Activated CD8-positive, alpha-beta memory T cell treated with anti-CD3 and anti-CD28 coated beads for 24 hours (primary cell): ENCODE data around the gene TRIP4.
"Not testable (repeated sequence)": the region's sequence is repeated elsewhere in the genome, so short reads cannot be mapped to it uniquely, and the experiment has no call there.

Experiments used
- DNase-seq: peaks from one replicate; pipeline ENCODE4 v3.0.0-alpha.2; 2020

TRIP4 gene

DNA sequence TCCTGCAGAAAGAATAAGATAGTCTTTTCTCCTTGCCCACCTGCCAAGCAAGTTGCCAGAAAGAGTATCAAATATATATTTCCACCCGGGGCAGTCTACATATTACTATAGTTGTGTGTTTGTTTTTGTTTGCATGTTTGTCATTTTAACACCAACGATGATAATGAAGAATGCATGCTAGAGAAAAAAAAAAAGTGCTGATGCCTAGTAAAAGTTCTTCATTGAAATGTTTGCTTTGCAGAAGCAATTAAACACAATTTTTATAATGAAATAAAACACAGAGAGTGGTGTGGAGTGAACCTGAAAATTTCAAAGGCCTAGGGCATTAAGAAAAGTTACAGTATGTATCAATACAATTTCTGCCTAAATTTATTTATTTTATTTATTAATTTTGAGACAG is 3.9 kb upstream of the TRIP4 start:
- no peak for DNase-seq

DNA sequence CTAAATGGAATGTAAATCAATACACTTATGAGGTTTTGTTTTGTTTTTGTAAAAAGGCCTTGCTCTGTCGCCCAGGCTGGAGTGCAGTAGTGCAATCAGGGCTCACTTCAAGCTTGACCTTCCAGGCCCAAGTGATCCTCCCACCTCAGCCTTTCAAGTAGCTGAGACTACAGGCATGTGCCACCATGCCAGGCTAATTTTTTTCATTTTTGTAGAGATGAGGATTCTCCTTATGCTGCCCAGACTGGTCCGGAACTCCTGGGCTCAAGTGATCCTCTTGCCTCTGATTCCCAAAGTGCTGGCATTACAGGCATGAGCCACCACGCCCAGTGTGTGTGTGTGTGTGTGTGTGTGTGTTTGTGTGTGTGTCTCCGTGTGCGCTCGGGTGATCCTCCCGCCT is 1.3 kb upstream of the TRIP4 start:
- DNase-seq = no peak

DNA sequence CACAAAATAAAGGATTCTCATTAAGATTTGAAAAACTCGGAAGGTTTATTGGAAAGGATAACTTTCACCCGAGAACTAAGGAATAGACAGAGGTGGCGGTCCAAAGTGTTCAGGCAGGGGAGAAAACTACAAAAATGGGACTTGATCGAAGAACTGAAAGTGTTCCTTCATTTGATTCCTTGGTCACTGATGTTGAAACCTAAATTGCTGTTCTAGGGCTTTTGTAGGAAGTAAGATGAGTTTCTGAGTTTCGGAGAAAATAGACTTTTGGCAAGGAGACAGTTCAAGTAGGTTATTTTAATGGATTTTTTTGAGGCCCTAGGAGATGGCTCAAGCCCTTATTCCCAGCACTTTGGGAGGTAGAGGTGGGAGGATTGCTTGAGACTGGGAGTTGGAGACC is 1.4 kb downstream of the TRIP4 start:
- DNase-seq = no peak

- DNase-seq = not testable (repeated sequence)
Measured at GRCh38 chr15:64392471-64392870, 4.8 kb downstream of the TRIP4 start.

- DNase-seq = no peak
Measured at GRCh38 chr15:64396789-64397188, 9.2 kb downstream of the TRIP4 start.

DNA sequence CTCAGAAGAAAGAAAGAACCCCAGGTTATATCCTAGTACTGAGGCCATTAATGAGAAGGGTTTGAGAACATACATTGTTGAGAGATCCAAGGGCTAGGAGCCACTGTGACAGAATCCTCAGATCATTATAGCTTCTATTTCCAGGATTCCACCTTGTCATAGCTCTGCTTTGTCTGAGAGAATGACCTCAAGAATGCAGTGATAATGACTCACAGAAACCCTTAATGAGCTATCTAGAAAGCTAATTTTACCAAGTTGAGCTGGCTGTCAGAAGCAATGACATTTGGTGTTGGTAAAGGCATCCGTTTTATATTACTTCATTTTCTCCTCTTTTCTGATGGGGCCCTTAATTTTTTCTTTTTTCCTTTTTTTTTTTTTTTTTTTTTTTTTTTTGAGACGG is 10.9 kb downstream of the TRIP4 start:
- no peak for DNase-seq

GRCh38 chr15:64400583-64400982 is 12.9 kb downstream of the TRIP4 start:
- no peak for DNase-seq

DNA sequence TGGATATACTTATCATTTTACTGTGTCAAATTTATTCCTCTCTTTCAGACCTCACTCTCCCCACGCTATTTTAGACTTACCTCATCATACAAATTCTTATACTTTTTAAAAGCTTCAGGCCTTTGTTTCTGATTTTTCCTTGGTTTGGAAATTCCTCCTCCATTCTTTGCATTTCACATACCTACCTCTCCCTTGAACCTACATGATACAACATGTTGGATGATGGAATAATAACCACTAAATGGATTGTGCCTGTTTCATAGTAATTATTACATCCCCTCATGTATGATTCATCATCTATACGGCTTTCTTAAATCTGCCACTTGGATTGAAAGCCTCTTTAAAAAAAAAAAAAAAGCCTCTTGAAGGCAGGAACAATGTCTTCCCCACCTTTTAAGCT is 24.6 kb downstream of the TRIP4 start:
- DNase-seq = no peak

DNA sequence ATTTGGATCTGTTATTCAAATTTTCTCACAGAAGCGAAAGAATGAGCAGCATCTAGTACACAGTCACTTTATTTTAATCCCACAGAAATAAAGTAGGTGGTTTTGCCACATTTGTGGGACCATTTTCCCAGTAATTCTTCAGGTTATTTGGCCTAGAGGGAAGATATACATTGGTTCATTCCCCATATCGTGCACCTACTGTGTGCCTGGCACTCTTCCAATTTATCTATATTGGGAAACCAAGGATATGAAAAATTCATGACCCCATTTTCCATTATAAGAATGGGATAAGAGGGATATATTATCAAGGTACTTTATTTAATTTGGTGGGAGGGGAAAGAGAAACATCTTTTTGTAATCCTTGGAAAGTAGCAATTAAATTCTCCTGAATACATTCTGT is 35.1 kb downstream of the TRIP4 start:
- no peak for DNase-seq

GRCh38 chr15:64423970-64424369 is 36.3 kb downstream of the TRIP4 start:
- DNase-seq = no peak

DNA sequence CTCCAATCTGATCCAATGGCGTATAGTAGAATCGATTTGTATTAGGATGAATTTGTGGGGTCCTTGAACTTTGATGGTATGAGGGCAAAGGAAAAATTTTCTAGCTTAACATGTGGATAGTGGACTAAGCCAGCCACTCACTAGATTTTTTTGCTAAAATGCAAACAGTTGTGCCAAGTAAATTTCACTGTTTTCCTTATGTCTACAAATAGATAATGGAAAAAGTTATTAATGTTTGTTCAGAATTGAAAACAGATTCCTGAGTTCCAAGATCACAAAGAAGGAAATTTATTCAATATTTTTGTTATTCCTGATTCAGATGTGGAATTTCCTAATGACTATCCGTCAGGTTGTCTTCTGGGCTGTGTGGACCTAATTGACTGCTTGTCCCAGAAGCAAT is 37.6 kb downstream of the TRIP4 start:
- no peak for DNase-seq

DNA sequence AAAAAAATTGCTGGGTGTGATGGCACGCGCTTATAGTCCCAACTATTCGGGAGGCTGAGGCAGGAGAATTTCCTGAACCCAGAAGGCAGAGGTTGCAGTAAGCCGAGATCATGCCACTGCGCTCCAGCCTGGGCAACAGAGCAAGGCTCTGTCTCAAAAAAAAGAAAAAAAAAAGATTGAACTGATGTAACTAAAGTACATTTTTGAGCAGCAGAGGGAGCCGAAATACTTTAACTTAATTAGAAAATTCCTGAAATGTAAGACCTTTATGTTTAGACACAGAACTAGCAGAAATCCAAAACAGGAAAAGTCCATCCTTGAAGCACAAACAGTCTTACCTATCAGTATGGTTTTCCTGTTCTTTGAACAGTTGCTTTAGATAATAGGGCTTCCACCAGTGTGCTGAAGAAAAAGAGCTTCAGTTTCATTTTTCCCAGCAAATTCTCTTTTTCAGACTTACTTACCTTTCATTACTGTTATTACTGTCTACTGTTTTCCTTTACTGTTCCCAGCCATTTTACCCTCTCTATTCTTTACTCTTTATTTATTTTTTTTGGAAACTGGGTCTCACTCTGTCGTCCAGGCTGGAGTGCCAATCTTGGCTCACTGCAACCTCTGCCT is 39.3 kb downstream of the TRIP4 start:
- no peak for DNase-seq

- DNase-seq = no peak
Measured at GRCh38 chr15:64429448-64429847, 41.8 kb downstream of the TRIP4 start.

- no peak for DNase-seq
Measured at GRCh38 chr15:64430000-64430735, 42.5 kb downstream of the TRIP4 start.

DNA sequence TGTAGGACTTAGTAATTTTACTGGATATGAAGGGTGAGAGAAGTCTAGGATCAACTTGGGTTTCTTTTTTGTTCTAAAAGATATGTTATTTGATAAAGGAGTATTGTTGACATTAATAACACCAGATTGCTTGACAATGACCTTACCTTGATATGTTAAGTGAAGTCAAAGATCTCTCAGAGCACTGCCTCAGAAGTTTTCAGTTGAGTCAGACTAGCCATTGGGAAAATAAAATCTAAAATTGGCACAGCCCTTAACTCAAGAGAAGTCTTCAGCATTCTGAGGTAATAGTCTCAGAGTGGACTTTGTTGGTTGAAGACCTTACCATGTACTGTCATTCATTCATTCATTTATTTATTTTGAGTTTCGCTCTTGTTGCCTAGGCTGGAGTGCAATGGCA is 50.3 kb downstream of the TRIP4 start:
- no peak for DNase-seq

DNA sequence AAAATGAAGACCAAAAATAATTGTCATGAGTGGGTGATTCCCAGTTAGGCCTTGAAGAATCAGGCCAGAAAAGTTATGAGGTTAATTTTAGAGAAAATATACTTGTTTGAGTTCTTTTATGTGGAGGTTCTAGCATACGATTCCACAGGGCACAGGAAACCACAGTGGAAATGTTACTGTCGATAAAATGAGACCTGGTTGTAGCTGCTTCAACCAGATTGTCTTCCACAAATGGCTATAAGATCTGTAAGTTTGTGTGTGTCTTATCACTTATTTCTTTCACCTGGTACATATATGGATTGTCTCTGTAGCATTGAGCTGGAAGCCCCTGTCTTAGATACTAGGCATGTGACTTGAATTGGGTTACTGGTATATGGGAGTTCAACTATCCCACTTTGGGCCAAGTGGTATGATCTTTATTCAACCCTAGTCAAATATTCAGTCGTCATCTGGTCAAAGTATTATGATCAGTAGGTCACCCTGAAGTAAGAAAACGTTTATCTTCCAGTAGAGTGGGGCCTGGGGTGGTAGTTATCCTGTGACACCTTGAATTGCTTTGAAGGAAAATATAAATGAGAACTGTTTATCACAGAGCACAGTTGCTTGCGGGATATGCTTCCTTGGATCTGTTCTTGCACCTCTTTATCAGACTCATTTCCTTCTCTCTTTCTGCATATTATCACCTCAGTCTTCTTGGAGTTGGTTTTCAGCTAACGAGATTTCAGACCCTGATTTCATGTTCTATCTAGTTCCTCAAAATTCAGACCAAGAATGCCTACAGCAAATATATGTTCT is 51.2 kb downstream of the TRIP4 start:
- DNase-seq = no peak

DNA sequence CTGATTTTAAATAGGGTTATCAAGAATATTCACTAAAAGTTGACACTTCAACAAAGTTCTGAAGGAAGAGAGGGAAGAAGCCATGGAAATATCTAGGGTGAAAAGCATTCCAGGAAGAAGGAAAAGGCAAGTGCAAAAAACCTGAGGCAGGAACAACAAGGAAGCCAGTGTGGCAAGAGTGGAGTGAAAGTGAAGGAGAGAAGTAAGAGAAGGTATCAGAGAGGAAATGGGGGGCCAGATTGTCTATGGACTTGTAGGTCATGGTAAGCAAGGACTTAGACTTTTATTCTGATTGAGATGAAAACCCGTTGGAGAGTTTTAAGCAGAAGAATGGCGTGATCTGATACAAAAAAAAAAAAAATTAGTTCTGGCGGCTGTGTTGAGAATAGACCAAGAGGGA is 54.2 kb downstream of the TRIP4 start:
- no peak for DNase-seq

GRCh38 chr15:64443016-64443415 is 55.4 kb downstream of the TRIP4 start:
- no peak for DNase-seq

DNA sequence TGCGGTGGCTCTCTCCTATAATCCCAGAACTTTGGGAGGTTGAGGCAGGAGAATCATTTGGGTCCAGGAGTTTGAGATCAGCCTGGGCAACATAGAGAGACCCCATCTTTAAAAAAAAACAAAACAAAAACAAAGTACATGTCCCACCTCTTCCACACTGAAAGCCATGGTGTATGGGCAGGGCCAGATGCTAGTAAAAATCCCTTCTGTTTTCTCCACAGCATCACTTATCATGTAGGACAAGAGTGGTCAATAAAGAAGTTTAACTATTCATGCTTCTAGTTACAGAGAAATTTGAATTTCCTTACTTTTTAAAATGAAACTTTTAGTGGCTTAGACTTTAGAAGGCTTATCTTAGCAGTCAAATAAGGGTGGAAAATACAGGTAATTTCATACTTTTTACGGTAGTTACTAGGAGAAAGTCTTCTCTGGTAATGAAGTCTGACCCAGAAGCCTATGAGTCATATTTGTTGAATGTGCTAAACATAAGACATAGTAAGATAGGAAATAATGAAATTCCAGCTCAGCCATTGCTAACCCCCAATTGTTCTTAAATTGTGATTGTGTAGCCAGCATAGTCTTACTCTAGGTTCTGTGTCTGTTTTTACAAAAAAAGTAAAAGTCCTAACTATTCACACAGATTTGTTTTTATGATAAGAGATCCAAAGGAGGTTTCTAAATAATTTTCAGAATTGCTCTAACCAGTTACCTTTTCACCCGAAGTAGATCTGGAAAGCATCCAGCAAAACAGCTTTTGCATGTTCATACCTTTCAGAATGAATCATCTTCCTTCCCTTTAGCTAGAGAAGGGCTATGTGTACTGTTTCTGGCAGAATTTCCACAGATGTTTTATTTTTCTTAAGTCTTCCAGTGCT is 56.3 kb downstream of the TRIP4 start:
- DNase-seq = no peak

DNA sequence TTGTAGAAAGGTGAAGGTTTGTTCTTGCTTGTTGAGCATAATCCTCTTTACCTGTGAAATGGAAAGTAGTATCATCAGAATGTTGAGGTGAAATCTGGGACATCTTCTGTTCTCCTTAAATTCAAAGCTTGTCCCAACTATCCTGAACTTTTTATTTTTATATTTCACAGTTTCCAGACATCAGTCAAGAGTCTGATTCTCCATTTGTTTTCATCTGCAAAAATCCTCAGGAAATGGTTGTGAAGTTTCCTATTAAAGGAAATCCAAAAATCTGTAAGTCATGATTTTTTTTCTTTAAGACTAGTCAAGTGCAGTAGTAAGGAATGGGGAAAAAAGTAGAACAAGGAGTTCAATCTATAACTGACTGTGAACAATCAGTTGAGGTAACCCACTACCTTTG is 57.2 kb downstream of the TRIP4 start:
- no peak for DNase-seq

GRCh38 chr15:64447536-64448315 is 60.1 kb downstream of the TRIP4 start:
- DNase-seq = no peak

DNA sequence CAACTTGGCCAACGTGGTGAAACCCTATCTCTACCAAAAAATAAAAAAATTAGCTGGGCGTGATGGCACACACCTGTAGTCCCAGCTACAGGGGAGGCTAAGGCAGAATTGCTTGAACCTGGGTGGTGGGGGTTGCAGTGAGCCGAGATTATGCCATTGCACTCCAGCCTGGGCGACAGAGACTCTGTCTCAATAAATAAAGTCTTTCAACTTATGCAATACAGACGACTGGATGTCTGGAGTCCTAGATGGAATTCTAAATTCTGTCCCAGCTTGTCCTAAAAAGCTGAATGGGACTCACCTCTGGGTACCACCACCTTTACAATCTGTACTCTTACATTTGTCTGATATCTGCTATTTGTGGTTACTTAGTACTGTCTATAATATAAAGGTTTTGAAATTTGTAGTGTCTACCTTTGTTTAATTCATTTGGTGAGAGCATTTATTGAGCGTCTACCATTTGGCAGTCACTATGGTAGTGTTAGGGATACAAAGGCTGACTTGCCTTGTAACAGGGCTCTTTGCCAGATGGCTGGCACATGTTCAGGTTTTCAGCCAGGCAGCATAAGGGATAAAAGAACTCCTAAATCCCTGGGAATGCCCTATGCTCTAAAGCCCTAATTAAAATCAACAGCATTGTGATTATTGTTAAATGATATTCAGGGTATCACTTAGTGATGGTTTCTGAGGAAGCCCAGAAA is 65.5 kb downstream of the TRIP4 start:
- no peak for DNase-seq
